CD8-positive, alpha-beta memory T cell (primary cell): Measurements from ENCODE around the gene ACOT2. TPM values are rescaled to one million over a fixed set of nuclear protein-coding genes. Genes with fewer than 3 reads are reported as not detected.
A peak's percentile ranks its signal among the peaks of the same experiment; 100 is the strongest.

Experiments used
- CTCF ChIA-PET: fragments of 350-600 bp; sonication (Branson Sonifier 250); formaldehyde crosslinking; loops from one replicate; lab custom pipeline; 2021; ENCODE audit warnings: antibody characterized with exemption; lab: Charles Lee
- POLR2A ChIA-PET: fragments of 350-600 bp; sonication (Branson Sonifier 250); formaldehyde crosslinking; loops from one replicate; lab custom pipeline; 2021; ENCODE audit warnings: antibody characterized with exemption; lab: Charles Lee
- DNase-seq, 5 donors: peaks; one replicate each; pipeline versions ENCODE4 v3.0.0 to v3.0.0-alpha.2; 2020 to 2022; ENCODE audit warnings: mixed read lengths in 1 of 5
- H3K27ac ChIP-seq: one replicate; pipeline ENCODE4 v1.7.0; 2013; ENCODE audit warnings: low read depth, mild to moderate bottlenecking, low read length, moderate library complexity
- H3K27me3 ChIP-seq: 2 replicates; pipeline ENCODE4 v1.7.0; 2013; ENCODE audit warnings: low read length, mild to moderate bottlenecking; ENCODE audit not compliant: insufficient read depth, poor library complexity, severe bottlenecking
- H3K36me3 ChIP-seq: 2 replicates; pipeline ENCODE4 v1.7.0; 2013; ENCODE audit warnings: mild to moderate bottlenecking, low read length, moderate library complexity; ENCODE audit not compliant: insufficient read depth
- H3K4me1 ChIP-seq: 2 replicates; pipeline ENCODE4 v1.7.0; 2013; ENCODE audit warnings: mild to moderate bottlenecking, low read length, moderate library complexity; ENCODE audit not compliant: insufficient read depth
- H3K4me3 ChIP-seq: 2 replicates; pipeline ENCODE4 v1.7.0; 2013; ENCODE audit warnings: mild to moderate bottlenecking, low read length
- H3K9me3 ChIP-seq: 2 replicates; pipeline ENCODE4 v1.7.0; 2013; ENCODE audit warnings: mild to moderate bottlenecking, low read length
- H3K27ac Mint-ChIP-seq, 8 donors: one replicate each; pipeline ENCODE4 v1.8.0; 2020 to 2021; ENCODE audit warnings: mixed read lengths in 8 of 8, mild to moderate bottlenecking in 6 of 8, inconsistent platforms in 3 of 8, moderate library complexity in 3 of 8
- H3K27me3 Mint-ChIP-seq, 2 donors: one replicate each; pipeline ENCODE4 v1.8.0; 2020 to 2021; ENCODE audit warnings: mixed read lengths in 2 of 2, mild to moderate bottlenecking in 1 of 2, moderate library complexity in 1 of 2
- H3K36me3 Mint-ChIP-seq, 3 donors: one replicate each; pipeline ENCODE4 v1.8.0; 2020 to 2021; ENCODE audit warnings: mixed read lengths in 3 of 3, inconsistent platforms in 1 of 3, mild to moderate bottlenecking in 1 of 3
- H3K4me1 Mint-ChIP-seq, 3 donors: one replicate each; pipeline ENCODE4 v1.8.0; 2020 to 2021; ENCODE audit warnings: mixed read lengths in 3 of 3, inconsistent platforms in 1 of 3, mild to moderate bottlenecking in 1 of 3
- H3K4me3 Mint-ChIP-seq, 7 donors: one replicate each; pipeline ENCODE4 v1.8.0; 2020 to 2021; ENCODE audit warnings: mixed read lengths in 7 of 7, mild to moderate bottlenecking in 6 of 7, moderate library complexity in 4 of 7, inconsistent platforms in 2 of 7
- H3K9me3 Mint-ChIP-seq, 5 donors: one replicate each; pipeline ENCODE4 v1.8.0; 2020 to 2022; ENCODE audit warnings: mixed read lengths in 5 of 5, mild to moderate bottlenecking in 3 of 5, moderate library complexity in 2 of 5, inconsistent platforms in 1 of 5
- polyA plus RNA-seq: library from polyadenylated mRNA; unstranded; fragments of 300-500 nt; fragmentation: Illumina TruSeq; gene quantifications from one replicate; pipeline ENCODE4 v1.2.3, GENCODE V29; 2021
- total RNA-seq, 2 experiments: library from RNA; stranded (reverse); gene quantifications; one replicate each; pipeline ENCODE4 v1.2.3, GENCODE V29; 2021

ACOT2 gene
- total and polyA plus RNA-seq, 3 experiments from 2014 or later, result 16.2 to 22.4 (median 16.4) TPM

- no peak overlapping the region for H3K4me3 ChIP-seq
- Mint-ChIP-seq H3K9me3 (no peaks in the 10 kb centered on the region), H3K4me1 (peaks cover 0 to 3% (median 0%) of the 10 kb centered on the region in 3 donors), H3K27ac (peak overlapping the region in 1 of 8 donors; percentile 60), H3K36me3 (peaks cover 0 to 4% (median 0%) of the 10 kb centered on the region in 3 donors), H3K27me3 (peaks cover 2 to 12% of the 10 kb centered on the region in 2 donors), H3K4me3 (peak overlapping the region in 3 of 7 donors; percentile 18 to 95 (median 84))
- peaks cover 8% of the 10 kb centered on the region for H3K4me1 ChIP-seq
- DNase-seq, result no peak
- H3K27me3 ChIP-seq, result no peaks in the 10 kb centered on the region
- no peaks in the 10 kb centered on the region for H3K36me3 ChIP-seq
- POLR2A ChIA-PET, result no interaction called here
- no peaks in the 10 kb centered on the region for H3K9me3 ChIP-seq
- no peak overlapping the region for H3K27ac ChIP-seq
- CTCF ChIA-PET, result no interaction called here
Measured at GRCh38 chr14:73610687-73611086, 41.7 kb downstream of the ACOT2 start.

DNA sequence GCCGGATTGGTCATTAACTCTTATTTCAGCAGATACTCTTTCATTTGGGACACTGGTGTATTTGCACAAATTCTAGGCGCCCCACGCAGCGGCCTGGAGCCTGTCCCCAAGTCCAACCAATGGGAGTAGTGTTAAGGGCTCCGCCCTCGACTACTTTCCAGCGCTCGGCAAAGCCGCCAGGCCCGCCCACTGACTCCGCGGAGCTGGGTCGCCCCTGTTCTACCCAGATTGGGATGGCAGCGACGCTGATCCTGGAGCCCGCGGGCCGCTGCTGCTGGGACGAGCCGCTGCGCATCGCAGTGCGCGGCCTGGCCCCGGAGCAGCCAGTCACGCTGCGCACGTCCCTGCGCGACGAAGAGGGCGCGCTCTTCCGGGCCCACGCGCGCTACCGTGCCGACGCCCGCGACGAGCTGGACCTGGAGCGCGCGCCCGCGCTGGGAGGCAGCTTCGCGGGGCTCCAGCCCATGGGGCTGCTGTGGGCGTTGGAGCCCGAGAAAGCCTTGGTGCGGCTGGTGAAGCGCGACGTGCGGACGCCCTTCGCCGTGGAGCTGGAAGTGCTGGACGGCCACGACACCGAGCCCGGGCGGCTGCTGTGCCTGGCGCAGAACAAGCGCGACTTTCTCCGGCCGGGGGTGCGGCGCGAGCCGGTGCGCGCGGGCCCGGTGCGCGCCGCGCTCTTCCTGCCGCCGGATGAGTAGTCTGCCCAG, 43.5 kb downstream of the ACOT2 start, which contains the start of gene ACOT6:
TSS of gene ACOT6 (plus strand) at position 179 of the 707 bp plus-strand sequence. CDS start at position 234, 55 bp downstream.
- CTCF ChIA-PET, result interaction anchor here (0.8 to 1.7 kb wide), 12 partner anchors 11 to 104 kb away, joined by 3 to 16 read pairs (median 4); partner anchors contain the start of genes ACOT2 and ACOT4
- H3K9me3 Mint-ChIP-seq, result no peaks in the 10 kb centered on the region
- POLR2A ChIA-PET, result interaction anchor here (0.6 to 2.1 kb wide), 14 partner anchors 17 to 563 kb away, joined by 3 to 46 read pairs (median 6); partner anchors contain the start of genes ACOT2, ACOT4 and RIOX1
- H3K36me3 ChIP-seq, result no peaks in the 10 kb centered on the region
- peak within 1 kb of the TSS; percentile 75 for H3K4me3 ChIP-seq
- H3K4me1 Mint-ChIP-seq, result peaks cover 0 to 3% (median 0%) of the 10 kb centered on the region in 3 donors
- H3K27me3 ChIP-seq, result no peaks in the 10 kb centered on the region
- H3K36me3 Mint-ChIP-seq, result peaks cover 0 to 4% (median 0%) of the 10 kb centered on the region in 3 donors
- H3K9me3 ChIP-seq, result no peaks in the 10 kb centered on the region
- H3K27me3 Mint-ChIP-seq, result peaks cover 2 to 7% of the 10 kb centered on the region in 2 donors
- H3K4me3 Mint-ChIP-seq, result peak within 1 kb of the TSS; percentile 84 to 95 (median 90)
- H3K27ac Mint-ChIP-seq, result peak within 1 kb of the TSS; percentile 80 to 97 (median 82)
- peak; percentile 28 to 77 (median 70) for DNase-seq
- peaks cover 8% of the 10 kb centered on the region for H3K4me1 ChIP-seq
- peak within 1 kb of the TSS; percentile 45 for H3K27ac ChIP-seq

DNA sequence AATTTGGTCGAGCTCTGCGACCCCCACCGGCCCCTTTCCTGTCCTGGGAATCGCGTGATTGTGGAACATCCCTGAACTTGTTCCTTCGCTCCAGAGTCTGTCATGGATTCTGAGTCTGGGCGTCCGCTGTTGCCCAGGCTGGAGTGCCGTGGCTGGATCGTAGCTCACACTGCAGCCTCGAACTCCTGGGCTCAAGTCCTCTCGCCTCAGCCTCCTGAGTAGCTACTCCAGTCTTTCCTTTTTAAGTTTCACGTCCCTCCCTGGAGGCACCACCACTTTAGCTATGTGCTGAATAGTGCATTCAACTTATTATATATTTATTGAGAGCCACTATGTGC, 44.0 kb downstream of the ACOT2 start:
- Histone ChIP-seq H3K4me1 (peaks cover 8% of the 10 kb centered on the region), H3K27ac (peak overlapping the region; percentile 45), H3K9me3 (no peaks in the 10 kb centered on the region), H3K36me3 (no peaks in the 10 kb centered on the region), H3K4me3 (peak overlapping the region; percentile 75), H3K27me3 (no peaks in the 10 kb centered on the region)
- ChIA-PET POLR2A (interaction anchor here (0.6 to 2.1 kb wide), 14 partner anchors 17 to 564 kb away, joined by 3 to 46 read pairs (median 6); partner anchors contain the start of genes ACOT2, ACOT4 and RIOX1), CTCF (interaction anchor here (0.8 to 1.7 kb wide), 11 partner anchors 13 to 105 kb away, joined by 3 to 16 read pairs (median 4); partner anchors contain the start of genes ACOT2 and ACOT4)
- Mint-ChIP-seq H3K4me3 (peak overlapping the region; percentile 84 to 95 (median 90)), H3K4me1 (peaks cover 0 to 3% (median 0%) of the 10 kb centered on the region in 3 donors), H3K9me3 (no peaks in the 10 kb centered on the region), H3K27me3 (peaks cover 2 to 7% of the 10 kb centered on the region in 2 donors), H3K36me3 (peaks cover 0 to 4% (median 0%) of the 10 kb centered on the region in 3 donors), H3K27ac (peak overlapping the region; percentile 66 to 97 (median 81))
- DNase-seq, result no peak

- H3K27me3 ChIP-seq, result no peaks in the 10 kb centered on the region
- H3K27ac Mint-ChIP-seq, result peak overlapping the region in 4 of 8 donors; percentile 79 to 91 (median 85)
- H3K4me1 ChIP-seq, result peaks cover 8% of the 10 kb centered on the region
- DNase-seq, result no peak
- no peaks in the 10 kb centered on the region for H3K36me3 ChIP-seq
- H3K27me3 Mint-ChIP-seq, result peaks cover 0 to 2% of the 10 kb centered on the region in 2 donors
- peak overlapping the region; percentile 84 to 95 (median 90) for H3K4me3 Mint-ChIP-seq
- ChIA-PET CTCF (interaction anchor here (1.2 to 1.7 kb wide), 8 partner anchors 12 to 105 kb away, joined by 3 to 16 read pairs (median 6); partner anchors contain the start of genes ACOT2 and ACOT4), POLR2A (interaction anchor here (0.9 to 2.1 kb wide), 10 partner anchors 22 to 173 kb away, joined by 4 to 46 read pairs (median 7); partner anchors contain the start of genes ACOT2, ACOT4 and RIOX1)
- H3K9me3 ChIP-seq, result no peaks in the 10 kb centered on the region
- H3K4me1 Mint-ChIP-seq, result peaks cover 0 to 3% (median 0%) of the 10 kb centered on the region in 3 donors
- H3K36me3 Mint-ChIP-seq, result peaks cover 0 to under 1% (median 0%) of the 10 kb centered on the region in 3 donors
- H3K4me3 ChIP-seq, result peak overlapping the region; percentile 75
- no peak overlapping the region for H3K27ac ChIP-seq
- no peaks in the 10 kb centered on the region for H3K9me3 Mint-ChIP-seq
Measured at GRCh38 chr14:73613419-73613963, 44.5 kb downstream of the ACOT2 start.

DNA sequence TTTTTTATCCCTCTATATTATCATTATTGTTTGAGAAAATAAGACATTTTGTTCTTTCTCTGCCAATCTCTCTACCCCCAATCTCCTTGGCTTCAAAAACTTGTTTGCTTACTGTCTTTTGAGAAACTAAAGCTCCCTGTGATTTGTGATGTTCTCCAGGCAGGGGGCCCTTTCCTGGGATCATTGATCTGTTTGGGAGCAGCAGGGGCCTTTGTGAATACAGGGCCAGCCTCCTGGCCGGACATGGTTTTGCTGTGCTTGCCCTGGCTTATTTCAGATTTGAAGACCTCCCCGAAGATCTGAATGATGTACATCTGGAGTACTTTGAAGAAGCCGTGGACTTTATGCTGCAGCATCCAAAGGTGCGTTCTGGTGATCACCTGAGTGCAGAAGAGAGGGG, 47.8 kb downstream of the ACOT2 start:
- CTCF ChIA-PET, result interaction anchor here (0.6 kb wide), 1 partner anchor 59 kb away, joined by 3 read pairs; no protein-coding TSS in a partner anchor

GRCh38 chr14:73619524-73619923, 50.5 kb downstream of the ACOT2 start:
- Histone ChIP-seq H3K36me3 (no peaks in the 10 kb centered on the region), H3K4me3 (no peak overlapping the region), H3K27ac (no peak overlapping the region), H3K4me1 (no peaks in the 10 kb centered on the region), H3K9me3 (no peaks in the 10 kb centered on the region), H3K27me3 (no peaks in the 10 kb centered on the region)
- H3K36me3 Mint-ChIP-seq, result no peaks in the 10 kb centered on the region
- H3K4me1 Mint-ChIP-seq, result no peaks in the 10 kb centered on the region
- H3K27ac Mint-ChIP-seq, result no peak overlapping the region
- no peaks in the 10 kb centered on the region for H3K9me3 Mint-ChIP-seq
- ChIA-PET POLR2A (no interaction called here), CTCF (interaction anchor here (1.0 kb wide), 1 partner anchor 109 kb away, joined by 3 read pairs; no protein-coding TSS in a partner anchor)
- no peak for DNase-seq
- H3K4me3 Mint-ChIP-seq, result no peak overlapping the region
- H3K27me3 Mint-ChIP-seq, result peaks cover 0 to 4% of the 10 kb centered on the region in 2 donors

More for the DNA sequence above, 47.8 kb downstream of the ACOT2 start:
- Histone ChIP-seq H3K4me1 (peaks cover 8% of the 10 kb centered on the region), H3K27ac (no peak overlapping the region), H3K27me3 (no peaks in the 10 kb centered on the region), H3K4me3 (no peak overlapping the region), H3K36me3 (no peaks in the 10 kb centered on the region), H3K9me3 (no peaks in the 10 kb centered on the region)
- Mint-ChIP-seq H3K4me1 (peaks cover 0 to 3% (median 0%) of the 10 kb centered on the region in 3 donors), H3K4me3 (no peak overlapping the region), H3K36me3 (no peaks in the 10 kb centered on the region), H3K9me3 (no peaks in the 10 kb centered on the region), H3K27me3 (no peaks in the 10 kb centered on the region), H3K27ac (peak overlapping the region in 1 of 8 donors; percentile 52)
- no peak for DNase-seq
- POLR2A ChIA-PET, result no interaction called here

- H3K27me3 Mint-ChIP-seq, result peaks cover 0 to 4% of the 10 kb centered on the region in 2 donors
- no peak overlapping the region for H3K27ac ChIP-seq
- H3K4me3 ChIP-seq, result no peak overlapping the region
- ChIA-PET CTCF (no interaction called here), POLR2A (no interaction called here)
- H3K4me3 Mint-ChIP-seq, result no peak overlapping the region
- no peaks in the 10 kb centered on the region for H3K36me3 ChIP-seq
- H3K4me1 ChIP-seq, result no peaks in the 10 kb centered on the region
- no peaks in the 10 kb centered on the region for H3K36me3 Mint-ChIP-seq
- H3K27me3 ChIP-seq, result no peaks in the 10 kb centered on the region
- H3K4me1 Mint-ChIP-seq, result no peaks in the 10 kb centered on the region
- no peak for DNase-seq
- H3K9me3 Mint-ChIP-seq, result no peaks in the 10 kb centered on the region
- H3K9me3 ChIP-seq, result no peaks in the 10 kb centered on the region
- H3K27ac Mint-ChIP-seq, result no peak overlapping the region
Measured at GRCh38 chr14:73620268-73620667, 51.3 kb downstream of the ACOT2 start.
